UCSD-AML1 (cell line): Measurements from ENCODE around the gene SMARCAD1.

Experiments used
- DNase-seq: peaks from one replicate; lab custom pipeline; 2025; ENCODE audit not compliant: unreplicated experiment; lab: John Stamatoyannopoulos, UW

Gene SMARCAD1, protein sequence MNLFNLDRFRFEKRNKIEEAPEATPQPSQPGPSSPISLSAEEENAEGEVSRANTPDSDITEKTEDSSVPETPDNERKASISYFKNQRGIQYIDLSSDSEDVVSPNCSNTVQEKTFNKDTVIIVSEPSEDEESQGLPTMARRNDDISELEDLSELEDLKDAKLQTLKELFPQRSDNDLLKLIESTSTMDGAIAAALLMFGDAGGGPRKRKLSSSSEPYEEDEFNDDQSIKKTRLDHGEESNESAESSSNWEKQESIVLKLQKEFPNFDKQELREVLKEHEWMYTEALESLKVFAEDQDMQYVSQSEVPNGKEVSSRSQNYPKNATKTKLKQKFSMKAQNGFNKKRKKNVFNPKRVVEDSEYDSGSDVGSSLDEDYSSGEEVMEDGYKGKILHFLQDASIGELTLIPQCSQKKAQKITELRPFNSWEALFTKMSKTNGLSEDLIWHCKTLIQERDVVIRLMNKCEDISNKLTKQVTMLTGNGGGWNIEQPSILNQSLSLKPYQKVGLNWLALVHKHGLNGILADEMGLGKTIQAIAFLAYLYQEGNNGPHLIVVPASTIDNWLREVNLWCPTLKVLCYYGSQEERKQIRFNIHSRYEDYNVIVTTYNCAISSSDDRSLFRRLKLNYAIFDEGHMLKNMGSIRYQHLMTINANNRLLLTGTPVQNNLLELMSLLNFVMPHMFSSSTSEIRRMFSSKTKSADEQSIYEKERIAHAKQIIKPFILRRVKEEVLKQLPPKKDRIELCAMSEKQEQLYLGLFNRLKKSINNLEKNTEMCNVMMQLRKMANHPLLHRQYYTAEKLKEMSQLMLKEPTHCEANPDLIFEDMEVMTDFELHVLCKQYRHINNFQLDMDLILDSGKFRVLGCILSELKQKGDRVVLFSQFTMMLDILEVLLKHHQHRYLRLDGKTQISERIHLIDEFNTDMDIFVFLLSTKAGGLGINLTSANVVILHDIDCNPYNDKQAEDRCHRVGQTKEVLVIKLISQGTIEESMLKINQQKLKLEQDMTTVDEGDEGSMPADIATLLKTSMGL

DNA sequence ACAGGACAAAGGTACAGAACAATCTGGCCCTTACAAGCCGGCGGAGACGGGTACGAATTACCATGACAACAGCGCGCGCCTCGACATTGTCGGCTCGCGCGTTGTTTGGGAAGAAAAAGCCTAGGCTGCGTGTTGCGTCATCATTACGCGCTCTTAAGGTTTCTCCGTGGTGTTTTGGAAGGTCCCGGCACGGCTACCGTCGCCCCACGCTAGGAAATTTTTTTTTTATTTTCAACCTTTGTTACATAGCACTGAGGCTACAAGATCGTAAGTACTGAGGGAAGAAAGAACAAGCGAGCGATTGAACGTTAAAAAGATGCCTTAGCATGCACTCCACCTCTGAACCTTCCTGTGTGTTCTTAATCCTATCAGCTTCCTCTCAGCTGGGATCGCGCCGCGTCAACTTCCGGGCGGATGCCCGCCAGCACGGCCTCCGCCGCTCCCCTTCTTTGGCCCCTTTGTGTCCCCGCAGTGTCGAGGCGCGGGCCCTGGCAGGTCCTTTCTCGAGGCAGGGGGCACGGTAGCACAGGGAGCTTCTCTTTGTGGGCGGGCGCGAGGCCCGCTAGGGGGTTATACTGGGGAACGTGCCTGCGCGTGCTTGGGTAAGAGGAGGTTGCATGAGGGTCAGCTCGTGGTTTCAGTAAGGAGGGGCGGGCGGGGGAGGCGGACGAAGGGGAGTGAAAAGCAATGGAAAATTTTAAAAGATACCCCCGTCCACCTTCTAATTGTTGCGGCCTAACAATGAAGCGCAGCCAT is at the start of gene SMARCAD1:
Gene SMARCAD1 (plus strand): TSS at position 397 of the 756 bp plus-strand sequence. CDS start 530 bp downstream, outside the sequence.
- DNase-seq: peak; percentile 85

DNA sequence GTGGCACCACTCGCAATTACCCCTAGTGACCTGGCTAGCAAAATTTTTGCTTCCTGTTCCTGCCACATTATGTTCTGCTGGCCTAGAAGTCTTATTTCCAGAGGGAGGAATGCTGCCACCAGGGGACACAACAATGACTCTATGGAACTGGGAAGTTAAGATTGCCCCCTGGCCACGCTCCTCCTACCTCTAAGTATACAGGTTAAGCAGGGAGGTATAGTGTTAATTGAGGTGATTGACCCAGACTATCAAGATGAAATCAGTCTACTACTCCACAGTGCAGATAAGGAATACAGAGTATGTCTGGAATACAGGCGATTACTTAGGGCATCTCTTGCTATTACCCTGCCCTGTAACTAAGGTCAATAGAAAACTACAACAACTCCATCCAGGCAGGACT is 48.8 kb upstream of the SMARCAD1 start:
- no peak for DNase-seq

DNA sequence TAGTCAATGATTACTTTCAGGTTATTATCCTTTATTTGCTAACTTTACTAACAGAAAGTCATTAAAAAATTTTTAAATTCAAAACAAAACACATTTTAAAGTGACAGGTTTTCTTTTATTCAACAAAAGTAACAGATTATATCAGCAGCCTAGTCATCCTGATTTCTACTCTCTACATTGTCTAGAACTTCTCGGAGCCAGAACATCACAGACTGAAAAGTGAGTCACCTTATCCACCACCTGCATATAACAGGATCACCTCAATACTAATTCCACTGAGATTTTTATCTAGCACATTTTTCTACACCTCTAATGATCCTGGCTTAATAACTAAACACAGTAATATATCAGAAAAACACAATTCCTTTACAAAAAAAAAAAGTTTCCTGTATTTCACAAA is 47.9 kb upstream of the SMARCAD1 start:
- no peak for DNase-seq

DNA sequence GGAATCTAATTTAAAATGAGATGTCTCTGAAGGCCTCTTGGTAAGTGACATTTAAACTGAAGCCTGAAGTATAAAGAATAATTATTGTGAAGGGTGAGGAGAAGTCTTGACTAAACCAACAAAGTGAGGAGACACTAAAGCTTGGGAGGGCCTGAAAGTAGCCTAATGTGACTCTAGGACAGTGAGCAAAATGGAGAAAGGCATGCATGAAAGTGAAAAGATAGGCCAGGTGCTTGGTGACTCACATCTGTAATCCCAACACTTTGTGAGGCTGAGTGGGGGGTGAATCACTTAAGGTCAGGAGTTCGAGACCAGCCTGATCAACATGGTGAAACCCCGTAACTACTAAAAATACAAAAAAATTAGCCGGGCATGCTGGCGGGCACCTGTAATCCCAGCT is 46.9 kb upstream of the SMARCAD1 start:
- no peak for DNase-seq

DNA sequence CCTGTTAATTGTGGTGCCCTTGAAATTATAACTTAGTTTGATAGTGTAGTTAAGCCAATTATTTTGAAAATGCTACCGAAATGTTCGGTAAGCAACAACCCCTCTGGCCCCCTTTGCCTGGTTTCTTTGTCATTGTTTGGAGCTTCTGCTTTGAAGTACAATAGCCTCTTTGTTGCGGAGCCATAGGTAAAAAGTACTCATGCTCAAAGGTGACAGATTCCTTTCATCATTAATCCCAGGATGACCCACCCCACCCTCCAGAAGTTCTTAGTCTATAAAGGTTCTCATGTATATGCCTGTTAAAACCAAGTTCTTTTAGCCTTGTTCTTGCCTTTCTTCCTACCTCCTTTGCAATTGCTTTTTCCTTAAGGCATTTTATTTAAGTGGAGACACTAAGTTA is 42.4 kb upstream of the SMARCAD1 start:
- DNase-seq: no peak

DNA sequence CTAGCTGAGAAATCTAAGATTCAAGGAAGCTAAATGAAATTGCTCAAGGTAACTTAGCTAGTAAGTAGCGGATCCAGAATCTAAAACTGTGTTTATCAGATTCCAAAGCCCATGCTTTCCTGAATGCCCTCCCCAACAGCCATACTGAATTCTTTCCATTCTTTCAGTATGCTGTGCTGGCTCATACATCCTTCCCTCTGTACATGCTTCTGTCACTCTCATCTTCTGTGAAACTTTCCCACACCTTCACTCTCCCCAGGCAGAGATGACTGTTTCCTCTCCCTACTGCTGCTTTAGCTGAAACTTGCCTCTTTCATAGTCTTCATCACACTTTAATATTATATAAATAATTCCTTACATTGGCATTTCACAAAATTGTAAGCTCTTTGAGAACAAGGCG is 39.3 kb upstream of the SMARCAD1 start:
- no peak for DNase-seq

DNA sequence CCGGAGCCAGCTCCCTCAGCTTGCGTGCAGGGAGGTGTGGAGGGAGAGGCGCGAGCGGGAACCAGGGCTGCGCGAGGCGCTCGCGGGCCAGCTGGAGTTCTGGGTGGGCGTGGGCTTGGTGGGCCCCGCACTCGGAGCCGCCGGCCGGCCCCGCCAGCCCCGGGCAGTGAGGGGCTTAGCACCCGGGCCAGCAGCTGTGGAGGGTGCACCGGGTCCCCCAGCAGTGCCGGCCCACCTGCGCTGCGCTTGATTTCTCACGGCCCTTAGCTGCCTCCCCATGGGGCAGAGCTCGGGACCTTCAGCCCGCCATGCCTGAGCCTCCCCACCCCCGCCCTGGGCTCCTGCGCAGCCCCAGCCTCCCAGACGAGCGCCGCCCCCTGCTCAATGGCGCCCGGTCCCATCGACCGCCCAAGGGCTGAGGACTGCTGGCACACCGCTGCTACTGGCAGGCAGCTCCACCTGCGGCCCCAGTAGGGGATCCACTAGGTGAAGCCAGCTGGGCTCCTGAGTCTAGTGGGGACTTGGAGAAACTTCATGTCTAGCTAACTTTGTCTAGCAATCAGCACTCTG is 37.8 kb upstream of the SMARCAD1 start:
- no peak for DNase-seq

DNA sequence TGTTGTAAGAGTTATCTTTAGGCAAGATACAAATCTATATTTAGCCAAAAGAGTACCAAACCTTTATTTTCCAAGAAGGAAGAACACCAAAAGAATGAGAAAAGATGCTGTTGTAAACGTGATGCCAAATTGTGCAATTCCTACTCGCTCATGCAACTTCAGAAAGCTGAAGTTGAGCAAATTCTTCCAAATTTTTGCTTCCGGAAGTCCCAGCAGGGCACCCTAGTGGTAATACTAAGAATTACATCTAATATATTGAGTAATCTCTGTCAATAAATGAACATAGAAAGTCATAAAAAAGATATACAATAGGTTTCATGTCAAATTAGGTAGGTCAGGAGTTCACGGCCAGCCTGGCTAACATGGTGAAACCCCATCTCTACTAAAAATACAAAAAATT is 36.0 kb upstream of the SMARCAD1 start:
- DNase-seq: no peak

DNA sequence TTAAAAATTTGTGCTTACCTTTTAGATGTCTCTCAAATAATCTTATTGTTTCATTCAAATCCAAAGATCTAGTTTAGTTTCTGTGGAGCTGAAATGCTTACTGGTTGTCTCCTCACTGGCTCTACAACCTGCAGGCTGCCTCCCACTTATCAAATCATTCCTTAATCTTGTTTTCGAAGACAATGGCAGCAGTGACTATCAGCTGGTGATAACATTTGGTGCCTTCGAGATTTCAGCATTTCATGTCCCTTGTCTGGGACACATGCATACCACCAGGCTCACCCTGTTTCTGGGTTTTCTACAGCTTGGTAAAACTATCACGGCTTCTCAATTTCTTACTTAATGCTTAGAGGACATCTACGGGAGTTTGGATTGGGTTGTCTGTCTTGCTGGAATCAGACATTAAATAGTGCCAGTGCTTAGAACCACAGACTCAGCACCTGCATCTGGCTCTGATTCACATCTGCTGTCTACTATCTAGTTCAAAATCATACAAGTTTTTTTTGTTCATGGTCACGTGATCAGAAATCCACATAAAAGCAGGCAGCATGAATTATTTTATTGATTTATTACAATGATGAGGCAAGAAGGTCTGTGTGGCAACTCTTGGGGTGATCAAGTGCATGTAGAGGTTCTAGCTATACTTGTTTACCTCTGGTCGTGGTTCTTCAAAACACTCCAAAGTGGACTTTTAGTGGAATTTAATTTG is 32.0 kb upstream of the SMARCAD1 start:
- DNase-seq: no peak

DNA sequence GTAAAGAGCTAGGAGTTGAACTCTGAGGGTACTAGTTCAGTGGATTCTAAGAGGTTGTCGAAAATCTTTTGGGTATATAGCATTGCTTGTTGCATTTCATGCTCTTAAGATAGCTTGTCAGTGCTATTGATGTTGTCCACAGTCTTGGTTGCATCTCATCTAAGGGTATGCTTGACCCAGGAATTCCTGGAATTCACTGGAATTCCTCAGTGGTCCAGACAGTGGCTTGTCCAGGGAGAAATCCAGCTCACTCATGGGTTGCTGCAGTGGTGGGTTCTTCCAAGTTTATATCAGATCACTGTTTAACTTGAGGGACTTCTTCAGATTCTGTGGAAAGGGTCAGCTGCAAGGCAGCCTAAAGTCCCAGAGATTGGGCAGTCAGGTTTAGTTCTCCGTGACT is 29.8 kb upstream of the SMARCAD1 start:
- no peak for DNase-seq

DNA sequence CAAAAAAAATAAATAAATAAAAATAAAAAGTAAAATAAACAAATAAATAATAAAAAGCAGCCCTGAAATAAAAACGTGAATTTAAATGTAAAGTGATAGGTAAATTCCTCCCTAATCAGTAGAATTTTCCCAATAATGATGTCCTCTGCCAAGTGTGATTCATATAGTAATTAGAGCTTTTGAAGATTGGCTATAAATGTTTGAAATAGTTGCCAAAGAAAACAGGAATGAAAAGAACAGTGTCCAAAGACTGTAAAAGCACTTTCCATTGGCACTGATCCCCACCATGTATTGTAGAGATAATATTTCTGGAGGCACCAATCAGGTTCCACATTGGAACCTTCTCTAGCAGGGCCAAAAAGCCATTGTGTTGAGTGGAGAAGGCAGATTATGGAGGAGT is 25.9 kb upstream of the SMARCAD1 start:
- no peak for DNase-seq

DNA sequence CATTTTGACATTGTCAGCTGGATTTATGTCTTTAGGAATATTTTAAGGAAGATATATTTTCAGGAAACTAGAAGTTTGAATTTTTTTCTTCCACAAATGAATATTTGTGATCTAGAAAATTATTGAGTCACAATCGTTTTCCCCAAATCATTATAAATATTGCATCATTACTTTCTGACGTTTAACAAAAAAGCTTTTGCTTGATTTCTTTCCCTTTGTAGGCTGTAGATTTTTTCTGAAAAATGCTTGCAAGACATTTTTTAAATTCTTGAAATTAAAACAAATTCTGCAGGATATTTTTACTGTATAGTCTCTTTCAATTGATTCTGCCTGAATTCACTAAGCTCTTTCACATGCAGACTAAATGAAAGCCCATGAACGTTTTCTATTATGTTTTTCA is 4.9 kb upstream of the SMARCAD1 start:
- no peak for DNase-seq

DNA sequence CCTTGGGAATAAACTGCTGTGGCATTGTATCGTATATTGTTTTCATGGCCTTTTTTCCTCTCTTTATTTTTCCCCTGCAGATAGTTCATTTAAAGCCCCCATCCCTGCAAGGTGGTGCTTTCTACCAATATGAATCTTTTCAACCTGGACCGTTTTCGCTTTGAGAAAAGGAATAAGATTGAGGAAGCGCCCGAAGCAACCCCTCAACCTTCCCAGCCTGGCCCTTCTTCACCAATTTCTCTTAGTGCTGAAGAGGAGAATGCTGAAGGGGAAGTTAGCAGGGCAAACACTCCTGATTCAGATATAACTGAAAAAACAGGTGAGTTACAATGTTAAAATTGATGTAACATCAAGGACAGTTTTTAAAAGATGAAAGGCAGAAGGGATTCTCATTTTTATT is 601 bp downstream of the SMARCAD1 start:
- DNase-seq: no peak

DNA sequence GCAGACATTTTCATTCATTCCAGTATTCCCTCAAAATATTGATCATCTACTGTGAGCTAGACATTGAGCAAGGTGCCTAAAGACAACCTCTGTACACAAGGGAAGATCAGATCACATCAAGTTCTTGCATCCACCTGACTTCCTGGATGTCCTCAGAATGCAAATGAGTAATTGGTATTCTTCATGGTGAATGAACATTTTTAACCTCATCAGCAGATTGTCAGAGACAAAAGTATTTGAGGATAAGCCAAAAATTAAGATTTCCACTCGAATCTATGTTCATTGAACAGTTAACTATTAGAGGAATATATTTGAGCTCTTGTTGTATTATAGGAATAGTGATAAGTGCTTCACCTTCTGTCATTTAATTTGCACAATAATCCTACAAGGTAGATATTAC is 1.3 kb downstream of the SMARCAD1 start:
- no peak for DNase-seq

DNA sequence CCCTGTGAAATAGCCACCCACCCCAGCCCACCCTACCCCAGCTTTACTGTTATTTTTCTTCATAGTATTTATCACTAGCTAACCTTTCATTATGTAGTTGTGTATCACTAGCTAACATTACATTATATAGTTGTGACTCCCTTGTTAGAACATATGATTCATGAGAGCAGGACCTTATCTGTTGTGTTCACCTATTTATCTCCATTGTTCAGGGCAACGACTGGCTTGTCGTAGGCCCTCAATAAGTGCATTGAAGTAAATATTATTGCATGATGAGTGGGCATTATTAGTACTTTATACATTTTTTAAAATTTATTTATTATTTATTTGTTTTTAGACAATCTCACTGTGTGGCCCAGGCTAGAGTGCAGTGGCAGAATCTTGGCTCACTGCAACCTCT is 4.2 kb downstream of the SMARCAD1 start:
- DNase-seq: no peak

DNA sequence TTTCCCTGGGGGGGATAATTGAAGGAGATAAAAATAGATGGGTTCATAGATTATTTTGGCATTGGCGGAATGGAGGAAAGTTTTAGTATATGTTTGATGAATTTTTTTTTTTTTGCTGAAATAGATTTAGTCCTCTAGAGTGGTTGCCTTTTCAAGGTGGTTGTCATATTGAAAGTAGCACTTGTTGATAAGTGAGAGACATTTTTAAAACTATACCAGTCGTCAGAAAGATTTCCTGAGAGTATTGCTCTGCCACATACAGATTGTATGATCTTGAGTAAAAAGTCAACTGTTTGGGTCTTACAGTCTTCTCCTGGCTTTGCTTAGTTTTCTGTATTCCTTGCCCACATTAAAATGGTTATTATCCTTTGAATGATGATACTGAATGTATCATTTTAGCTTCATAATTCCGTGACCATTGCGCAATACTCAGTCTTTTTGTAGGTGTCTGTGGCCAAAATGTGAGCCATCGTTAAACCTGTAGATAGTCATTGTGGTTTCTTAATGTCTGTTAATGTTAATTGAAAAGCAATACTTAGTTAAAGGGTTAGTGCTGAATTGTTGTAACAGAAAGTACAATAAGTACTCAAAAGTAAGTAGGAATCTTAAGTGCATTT is 7.1 kb downstream of the SMARCAD1 start:
- no peak for DNase-seq

DNA sequence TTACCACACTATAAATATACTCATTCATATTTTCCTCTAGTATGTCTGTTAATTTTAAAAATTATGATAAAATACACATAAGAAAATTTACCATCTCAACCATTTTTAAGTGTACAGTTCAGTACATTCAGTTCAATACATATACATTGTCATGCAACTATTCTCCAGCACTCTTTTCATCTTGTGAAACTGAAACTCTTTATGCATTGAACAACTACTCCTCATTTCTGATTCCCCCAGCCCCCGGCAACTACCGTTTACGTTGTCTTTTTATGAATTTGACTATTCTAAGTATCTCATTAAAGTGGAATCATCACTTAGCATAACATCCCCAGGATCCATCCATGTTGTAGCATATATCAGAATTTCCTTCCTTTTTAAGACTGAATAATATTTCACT is 8.7 kb downstream of the SMARCAD1 start:
- DNase-seq: no peak

DNA sequence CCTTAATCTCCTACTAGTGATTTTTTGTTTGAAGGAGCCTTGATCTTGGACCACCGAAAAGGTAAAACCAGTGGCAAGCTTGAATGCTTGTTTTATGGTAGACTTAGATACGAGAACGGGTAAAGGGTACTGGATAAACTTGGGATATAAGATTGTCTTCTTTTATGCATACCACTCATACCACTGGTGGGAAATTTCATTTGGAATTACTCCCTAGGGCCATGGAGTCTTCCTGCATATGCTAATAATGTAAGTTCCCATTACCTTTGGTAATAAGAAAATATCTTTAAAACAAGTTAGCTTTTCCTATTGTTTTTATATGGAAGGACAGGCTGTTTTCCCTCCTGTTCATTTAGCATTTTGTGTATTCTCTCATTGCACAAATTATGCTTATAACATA is 11.7 kb downstream of the SMARCAD1 start:
- DNase-seq: no peak

DNA sequence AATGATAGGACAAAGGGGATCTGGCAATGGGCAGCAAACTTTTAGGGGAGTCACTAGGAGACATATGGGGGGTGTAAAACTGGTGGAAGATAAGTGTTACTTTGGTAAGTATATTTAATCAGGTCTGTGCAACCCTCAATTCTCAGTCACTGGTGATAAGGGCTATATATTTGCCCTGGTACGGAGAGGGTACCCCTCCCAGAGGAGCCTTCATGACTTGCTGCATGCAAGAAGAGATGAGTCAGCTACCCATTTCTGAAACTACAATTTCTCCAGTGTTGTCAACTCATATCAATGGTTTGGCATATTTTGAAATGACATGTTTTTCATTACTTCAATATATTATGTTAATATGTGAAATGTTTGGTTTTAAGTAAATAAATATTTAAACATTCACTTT is 14.3 kb downstream of the SMARCAD1 start:
- no peak for DNase-seq

DNA sequence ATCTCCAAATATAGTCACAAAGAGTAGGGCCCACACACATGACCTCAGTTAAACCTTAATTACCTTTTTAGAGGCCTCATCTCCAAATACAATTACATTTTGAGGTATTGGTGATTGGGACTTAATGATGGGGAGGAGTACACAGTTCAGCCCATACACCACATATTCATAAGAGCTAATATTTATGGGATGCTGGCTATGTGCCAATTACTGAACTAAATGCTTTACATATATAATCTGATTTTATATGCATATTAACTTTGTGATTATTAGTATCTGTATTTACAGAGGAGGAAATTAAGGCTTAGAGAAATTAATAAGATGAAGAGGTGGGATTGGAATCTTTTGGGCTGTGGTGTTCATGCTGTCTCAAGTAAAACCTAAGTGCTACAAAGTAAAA is 17.8 kb downstream of the SMARCAD1 start:
- DNase-seq: no peak
